ENCODE measurements around the gene BPGM. TPM values are rescaled to one million over a fixed set of nuclear protein-coding genes. Genes with fewer than 3 reads are reported as not detected.

The BPGM gene
- total and polyA plus RNA-seq, 9 of the 15 experiments (the other 6 are each of a cell fraction or from before 2014, with no cell fraction given), result 14.1 to 46.1 (median 21.2) TPM

DNA sequence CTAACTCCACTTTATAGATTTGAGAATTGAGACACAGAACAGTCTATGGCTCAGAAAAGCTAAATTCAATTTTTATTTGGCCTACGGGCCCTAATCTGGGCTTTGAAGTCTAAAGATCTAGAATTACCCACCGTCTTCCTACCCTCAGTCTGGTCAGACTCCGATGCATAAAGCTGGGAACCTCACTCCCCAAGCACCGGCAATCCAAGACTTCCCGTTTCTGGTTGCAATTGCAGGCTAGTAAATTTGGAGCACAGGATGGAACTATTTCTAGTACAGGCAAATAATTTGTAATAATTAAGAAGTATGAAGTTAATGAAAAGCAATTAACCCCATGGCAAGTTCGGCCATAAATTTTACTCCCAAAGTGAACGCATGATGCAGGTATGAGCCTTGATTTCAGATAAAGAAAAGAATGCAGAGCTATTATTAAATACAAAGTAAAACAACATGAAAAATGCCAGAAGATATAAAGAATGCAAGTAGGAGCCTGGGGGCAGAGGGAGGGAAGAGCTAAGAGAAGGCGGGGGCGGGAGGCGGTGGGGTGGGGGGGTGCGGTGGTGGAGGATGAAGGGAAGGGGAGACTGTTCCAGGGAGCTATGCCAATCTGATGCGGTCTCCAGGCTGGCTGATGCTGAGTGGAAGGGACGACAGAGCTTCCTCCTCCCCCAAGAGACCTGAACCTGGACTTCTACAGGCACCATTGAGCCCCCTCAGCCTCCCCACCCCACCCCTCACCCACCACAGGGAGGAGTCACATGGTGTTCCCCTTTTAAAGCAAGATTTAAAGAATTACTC lies 45.1 kb downstream of the BPGM start:
- H3K9me3 ChIP-seq (replicated peaks; ENCODE audit: control insufficient read depth, insufficient read depth, low read depth, low read length), result no peaks in the 10 kb centered on the region
- no peak overlapping the region for H3K4me3 ChIP-seq
- H3K4me1 ChIP-seq (replicated peaks in 1 of 2; ENCODE audit: control insufficient read depth in 2 of 2, insufficient read depth in 2 of 2, low read length in 2 of 2), result no peaks in the 10 kb centered on the region
- no peak overlapping the region for H3K27ac ChIP-seq (ENCODE audit: extremely low read depth, low read depth, low read length)
- ATAC-seq (no peak), FAIRE-seq (no peak), DNase-seq (ENCODE audit: extremely low read depth in 1 of 4, low spot score in 3 of 4) (no peak)
- WGBS (ENCODE audit: insufficient coverage, low coverage, missing lambda C conversion rate), result 8% methylated on average over 7 of the region's 13 CpGs
- no peaks in the 10 kb centered on the region for H3K36me3 ChIP-seq (ENCODE audit: control insufficient read depth, insufficient read depth, low read length)
- no peak overlapping the region for H3K4me2 ChIP-seq (ENCODE audit: insufficient read depth, low read length)
- no peak overlapping the region for H2AFZ ChIP-seq (ENCODE audit: low read depth, low read length)
- TF ChIP-seq, protein P1, sequence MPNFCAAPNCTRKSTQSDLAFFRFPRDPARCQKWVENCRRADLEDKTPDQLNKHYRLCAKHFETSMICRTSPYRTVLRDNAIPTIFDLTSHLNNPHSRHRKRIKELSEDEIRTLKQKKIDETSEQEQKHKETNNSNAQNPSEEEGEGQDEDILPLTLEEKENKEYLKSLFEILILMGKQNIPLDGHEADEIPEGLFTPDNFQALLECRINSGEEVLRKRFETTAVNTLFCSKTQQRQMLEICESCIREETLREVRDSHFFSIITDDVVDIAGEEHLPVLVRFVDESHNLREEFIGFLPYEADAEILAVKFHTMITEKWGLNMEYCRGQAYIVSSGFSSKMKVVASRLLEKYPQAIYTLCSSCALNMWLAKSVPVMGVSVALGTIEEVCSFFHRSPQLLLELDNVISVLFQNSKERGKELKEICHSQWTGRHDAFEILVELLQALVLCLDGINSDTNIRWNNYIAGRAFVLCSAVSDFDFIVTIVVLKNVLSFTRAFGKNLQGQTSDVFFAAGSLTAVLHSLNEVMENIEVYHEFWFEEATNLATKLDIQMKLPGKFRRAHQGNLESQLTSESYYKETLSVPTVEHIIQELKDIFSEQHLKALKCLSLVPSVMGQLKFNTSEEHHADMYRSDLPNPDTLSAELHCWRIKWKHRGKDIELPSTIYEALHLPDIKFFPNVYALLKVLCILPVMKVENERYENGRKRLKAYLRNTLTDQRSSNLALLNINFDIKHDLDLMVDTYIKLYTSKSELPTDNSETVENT (CRISPR knock-in tag; IDR thresholded peaks at IDR 0.05), result no peak
- TF ChIP-seq RBM14 (IDR thresholded peaks at IDR 0.05; ENCODE audit: borderline replicate concordance, insufficient read depth, low read depth, low read length) (no peak), WHSC1 (IDR thresholded peaks at IDR 0.05; ENCODE audit: low read length) (no peak), FOS (IDR thresholded peaks at IDR 0.05; ENCODE audit: extremely low read depth, insufficient read length) (no peak)
- POLR2A ChIA-PET, result interaction anchor here (0.6 to 1.4 kb wide), 3 partner anchors 44 to 66 kb away, joined by 3 to 4 read pairs (median 3); partner anchors contain the start of gene BPGM
- BruUV-seq (replicated peaks), result no TSS peak
- CTCF ChIA-PET (ENCODE audit: low intra/inter-chr PET ratio), result interaction anchor here (0.6 to 2.0 kb wide), 2 partner anchors 262 to 328 kb away, joined by 3 to 7 read pairs; no protein-coding TSS in a partner anchor
- in situ Hi-C loops (cut with MboI), result no loop called here
- peaks cover 44 to 54% of the 10 kb centered on the region in 2 experiments for H3K27me3 ChIP-seq (ENCODE audit: control insufficient read depth in 2 of 2, insufficient read depth in 2 of 2, low read length in 2 of 2)
- no peaks in the 10 kb centered on the region; the same call in 1 of the 2 replicates for H4K20me1 ChIP-seq (replicated peaks; ENCODE audit: control insufficient read depth, insufficient read depth, low read length)
- H3K9me1 ChIP-seq (ENCODE audit: control insufficient read depth, insufficient read depth, low read length), result no peaks in the 10 kb centered on the region
- no peak overlapping the region for H3K9ac ChIP-seq (ENCODE audit: insufficient read depth in 1 of 2, low read depth in 2 of 2, low read length in 2 of 2)
- no peaks in the 10 kb centered on the region for H3K79me2 ChIP-seq (ENCODE audit: control insufficient read depth, insufficient read depth, low read length)
- intact Hi-C loops (cut with micrococcal nuclease), result loop anchor here (2.0 kb wide), 1 partner anchor 263 kb away; no protein-coding TSS in a partner anchor

All from K562 (cell line).